ENCODE results near the gene FAM222A.

FAM222A gene

GRCh38 chr12:109762673-109763191 lies 49.1 kb downstream of the FAM222A start:
- Histone ChIP-seq H2BK12ac (ENCODE audit: low read length) (no peak overlapping the region), H3K23ac (ENCODE audit: low read depth, low read length, poor library complexity) (no peak overlapping the region), H3K4ac (ENCODE audit: low read length) (no peak overlapping the region), H3K9ac (ENCODE audit: low read depth, low read length, poor library complexity) (no peak overlapping the region), H4K8ac (ENCODE audit: low read depth, low read length) (no peak overlapping the region), H3K27ac (replicated peaks; ENCODE audit: low read length) (no peak overlapping the region), H2BK120ac (ENCODE audit: low read depth, low read length) (no peak overlapping the region), H3K79me1 (ENCODE audit: low read depth, low read length) (peaks cover 4% of the 10 kb centered on the region), H3K4me2 (ENCODE audit: insufficient read depth, low read length, poor library complexity, severe bottlenecking) (no peak overlapping the region), H3K14ac (ENCODE audit: low read length) (no peak overlapping the region), H2BK15ac (ENCODE audit: low read length) (no peak overlapping the region), H3K9me3 (replicated peaks in 1 of 2; ENCODE audit: control insufficient read depth in 2 of 2, insufficient read depth in 1 of 2, low read depth in 1 of 2, low read length in 2 of 2) (peaks cover 2 to 6% of the 10 kb centered on the region in 2 donors), H3K36me3 (replicated peaks in 1 of 2; ENCODE audit: control insufficient read depth in 2 of 2, insufficient read depth in 2 of 2, low read length in 2 of 2) (no peaks in the 10 kb centered on the region), H3K4me3 (ENCODE audit: low read length in 2 of 2) (no peak overlapping the region), H2AFZ (ENCODE audit: low read length) (no peak overlapping the region), H2AK5ac (ENCODE audit: low read depth, low read length) (no peak overlapping the region), H3K18ac (ENCODE audit: low read length) (no peak overlapping the region), H3K27me3 (ENCODE audit: control insufficient read depth in 3 of 3, insufficient read depth in 3 of 3, low read depth in 1 of 3, low read length in 3 of 3) (no peaks in the 10 kb centered on the region), H3K4me1 (ENCODE audit: control insufficient read depth in 2 of 2, insufficient read depth in 1 of 2, low read depth in 1 of 2, low read length in 2 of 2) (peaks cover 0 to 24% of the 10 kb centered on the region in 2 donors), H2BK5ac (ENCODE audit: low read length) (no peak overlapping the region), H4K91ac (ENCODE audit: low read depth, low read length, poor library complexity) (no peak overlapping the region)
- no peak for DNase-seq (ENCODE audit: low spot score)
- no CpG with 5 or more reads among the region's 2 CpGs for WGBS, 2 donors (ENCODE audit: extremely low coverage in 2 of 2, insufficient read length in 2 of 2, insufficient replicate concordance in 1 of 2)

- no peak overlapping the region for H2AK5ac ChIP-seq (ENCODE audit: low read depth, low read length)
- H3K36me3 ChIP-seq (replicated peaks in 1 of 2; ENCODE audit: control insufficient read depth in 2 of 2, insufficient read depth in 2 of 2, low read length in 2 of 2) = no peaks in the 10 kb centered on the region
- no peak overlapping the region for H3K14ac ChIP-seq (ENCODE audit: low read length)
- no peak overlapping the region for H3K18ac ChIP-seq (ENCODE audit: low read length)
- H3K4me3 ChIP-seq (ENCODE audit: low read length in 2 of 2) = no peak overlapping the region
- no peak overlapping the region for H4K91ac ChIP-seq (ENCODE audit: low read depth, low read length, poor library complexity)
- H3K23ac ChIP-seq (ENCODE audit: low read depth, low read length, poor library complexity) = no peak overlapping the region
- H3K4ac ChIP-seq (ENCODE audit: low read length) = no peak overlapping the region
- H3K4me1 ChIP-seq (ENCODE audit: control insufficient read depth in 2 of 2, insufficient read depth in 1 of 2, low read depth in 1 of 2, low read length in 2 of 2) = peaks cover 0 to 18% of the 10 kb centered on the region in 2 donors
- H2BK12ac ChIP-seq (ENCODE audit: low read length) = no peak overlapping the region
- whole genome bisulfite sequencing, 2 donors (ENCODE audit: extremely low coverage in 2 of 2, insufficient read length in 2 of 2, insufficient replicate concordance in 1 of 2) = no CpG with 5 or more reads among the region's 3 CpGs
- no peak overlapping the region for H3K27ac ChIP-seq (replicated peaks; ENCODE audit: low read length)
- no peak overlapping the region for H3K9ac ChIP-seq (ENCODE audit: low read depth, low read length, poor library complexity)
- H2AFZ ChIP-seq (ENCODE audit: low read length) = no peak overlapping the region
- no peak overlapping the region for H2BK120ac ChIP-seq (ENCODE audit: low read depth, low read length)
- H4K8ac ChIP-seq (ENCODE audit: low read depth, low read length) = no peak overlapping the region
- peaks cover 4% of the 10 kb centered on the region for H3K79me1 ChIP-seq (ENCODE audit: low read depth, low read length)
- peaks cover 2 to 6% of the 10 kb centered on the region in 2 donors for H3K9me3 ChIP-seq (replicated peaks in 1 of 2; ENCODE audit: control insufficient read depth in 2 of 2, insufficient read depth in 1 of 2, low read depth in 1 of 2, low read length in 2 of 2)
- no peaks in the 10 kb centered on the region for H3K27me3 ChIP-seq (ENCODE audit: control insufficient read depth in 3 of 3, insufficient read depth in 3 of 3, low read depth in 1 of 3, low read length in 3 of 3)
- no peak overlapping the region for H3K4me2 ChIP-seq (ENCODE audit: insufficient read depth, low read length, poor library complexity, severe bottlenecking)
- no peak overlapping the region for H2BK5ac ChIP-seq (ENCODE audit: low read length)
- no peak for DNase-seq (ENCODE audit: low spot score)
- no peak overlapping the region for H2BK15ac ChIP-seq (ENCODE audit: low read length)
Observed at GRCh38 chr12:109763201-109763841, 49.7 kb downstream of the FAM222A start.

DNA sequence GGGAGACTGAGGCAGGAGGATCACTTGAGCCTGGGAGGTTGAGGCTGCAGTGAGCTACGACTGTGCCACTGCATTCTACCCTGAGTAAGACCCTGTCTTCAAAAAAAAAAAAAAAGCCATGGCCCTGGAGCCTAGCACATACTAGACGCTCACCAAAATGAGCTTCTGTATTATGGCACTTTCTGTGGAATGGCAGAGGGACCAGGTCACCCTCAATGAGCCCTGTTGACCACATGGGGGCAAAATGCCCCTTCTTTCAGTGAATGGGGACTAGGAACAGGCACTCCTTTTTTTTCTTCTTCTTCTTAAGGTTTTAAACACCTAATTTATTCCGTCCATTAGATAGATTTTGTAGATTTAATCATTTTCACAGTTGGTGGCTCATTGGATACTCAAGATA lies 50.5 kb downstream of the FAM222A start:
- no peak overlapping the region for H3K23ac ChIP-seq (ENCODE audit: low read depth, low read length, poor library complexity)
- no peak overlapping the region for H2AK5ac ChIP-seq (ENCODE audit: low read depth, low read length)
- H3K27ac ChIP-seq (replicated peaks; ENCODE audit: low read length) = no peak overlapping the region
- no peak overlapping the region for H2BK15ac ChIP-seq (ENCODE audit: low read length)
- H2BK12ac ChIP-seq (ENCODE audit: low read length) = no peak overlapping the region
- H3K18ac ChIP-seq (ENCODE audit: low read length) = no peak overlapping the region
- WGBS, 2 donors (ENCODE audit: extremely low coverage in 2 of 2, insufficient read length in 2 of 2, insufficient replicate concordance in 1 of 2) = no CpG with 5 or more reads among the region's 3 CpGs
- peaks cover 2 to 6% of the 10 kb centered on the region in 2 donors for H3K9me3 ChIP-seq (replicated peaks in 1 of 2; ENCODE audit: control insufficient read depth in 2 of 2, insufficient read depth in 1 of 2, low read depth in 1 of 2, low read length in 2 of 2)
- DNase-seq (ENCODE audit: low spot score) = no peak
- peaks cover 0 to 1% of the 10 kb centered on the region in 2 donors for H3K36me3 ChIP-seq (replicated peaks in 1 of 2; ENCODE audit: control insufficient read depth in 2 of 2, insufficient read depth in 2 of 2, low read length in 2 of 2)
- no peak overlapping the region for H2BK5ac ChIP-seq (ENCODE audit: low read length)
- H4K8ac ChIP-seq (ENCODE audit: low read depth, low read length) = no peak overlapping the region
- no peak overlapping the region for H3K9ac ChIP-seq (ENCODE audit: low read depth, low read length, poor library complexity)
- peaks cover 0 to 11% of the 10 kb centered on the region in 2 donors for H3K4me1 ChIP-seq (ENCODE audit: control insufficient read depth in 2 of 2, insufficient read depth in 1 of 2, low read depth in 1 of 2, low read length in 2 of 2)
- H4K91ac ChIP-seq (ENCODE audit: low read depth, low read length, poor library complexity) = no peak overlapping the region
- H3K4me3 ChIP-seq (ENCODE audit: low read length in 2 of 2) = no peak overlapping the region
- H3K4me2 ChIP-seq (ENCODE audit: insufficient read depth, low read length, poor library complexity, severe bottlenecking) = no peak overlapping the region
- no peak overlapping the region for H2AFZ ChIP-seq (ENCODE audit: low read length)
- no peak overlapping the region for H2BK120ac ChIP-seq (ENCODE audit: low read depth, low read length)
- H3K27me3 ChIP-seq (ENCODE audit: control insufficient read depth in 3 of 3, insufficient read depth in 3 of 3, low read depth in 1 of 3, low read length in 3 of 3) = no peaks in the 10 kb centered on the region
- no peak overlapping the region for H3K4ac ChIP-seq (ENCODE audit: low read length)
- H3K14ac ChIP-seq (ENCODE audit: low read length) = no peak overlapping the region
- H3K79me1 ChIP-seq (ENCODE audit: low read depth, low read length) = peaks cover 2% of the 10 kb centered on the region

DNA sequence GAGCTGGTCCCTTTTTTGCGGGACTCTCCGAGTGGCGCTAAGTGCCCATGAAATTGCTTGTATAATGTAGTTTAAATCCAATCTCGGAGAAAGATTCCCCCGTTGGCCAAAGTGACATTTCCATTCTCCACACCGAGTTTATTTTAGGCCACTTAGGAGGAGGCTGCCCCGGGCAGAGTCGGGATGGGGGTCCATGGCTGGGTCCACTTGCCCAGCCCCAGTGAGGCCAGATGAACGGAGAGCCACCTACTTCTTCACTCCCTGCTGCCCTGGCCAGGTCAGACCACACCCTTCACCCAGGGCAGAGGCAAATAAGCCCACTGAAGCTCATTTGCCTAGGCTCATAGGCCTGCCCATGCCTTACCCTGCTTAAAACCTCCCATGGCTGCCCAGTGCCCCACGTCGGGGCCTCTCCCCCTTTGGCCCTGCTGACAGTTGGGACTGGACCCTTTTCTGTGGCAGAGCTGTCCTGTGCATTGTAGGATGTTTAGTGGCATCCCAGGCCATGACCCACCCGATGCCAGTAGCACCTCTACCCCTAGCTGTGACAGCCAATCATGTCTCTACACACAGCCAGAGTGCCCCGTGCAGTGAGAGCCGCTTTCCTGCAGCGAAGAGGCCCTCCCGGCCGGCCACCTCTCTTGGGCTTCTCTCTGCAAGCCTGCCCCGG lies 51.3 kb downstream of the FAM222A start:
- H2BK120ac ChIP-seq (ENCODE audit: low read depth, low read length) = no peak overlapping the region
- WGBS, 2 donors (ENCODE audit: extremely low coverage in 2 of 2, insufficient read length in 2 of 2, insufficient replicate concordance in 1 of 2) = no CpG with 5 or more reads among the region's 18 CpGs
- H3K79me1 ChIP-seq (ENCODE audit: low read depth, low read length) = peaks cover 2% of the 10 kb centered on the region
- H3K4me3 ChIP-seq (ENCODE audit: low read length in 2 of 2) = no peak overlapping the region
- H3K27ac ChIP-seq (replicated peaks; ENCODE audit: low read length) = no peak overlapping the region
- no peak overlapping the region for H2AFZ ChIP-seq (ENCODE audit: low read length)
- H3K9ac ChIP-seq (ENCODE audit: low read depth, low read length, poor library complexity) = no peak overlapping the region
- no peak overlapping the region for H2BK12ac ChIP-seq (ENCODE audit: low read length)
- no peak overlapping the region for H4K91ac ChIP-seq (ENCODE audit: low read depth, low read length, poor library complexity)
- no peak overlapping the region for H2BK15ac ChIP-seq (ENCODE audit: low read length)
- no peak overlapping the region for H3K14ac ChIP-seq (ENCODE audit: low read length)
- DNase-seq (ENCODE audit: low spot score) = no peak
- no peaks in the 10 kb centered on the region for H3K27me3 ChIP-seq (ENCODE audit: control insufficient read depth in 3 of 3, insufficient read depth in 3 of 3, low read depth in 1 of 3, low read length in 3 of 3)
- no peak overlapping the region for H2BK5ac ChIP-seq (ENCODE audit: low read length)
- no peak overlapping the region for H3K4me2 ChIP-seq (ENCODE audit: insufficient read depth, low read length, poor library complexity, severe bottlenecking)
- H4K8ac ChIP-seq (ENCODE audit: low read depth, low read length) = no peak overlapping the region
- no peak overlapping the region for H3K4ac ChIP-seq (ENCODE audit: low read length)
- no peak overlapping the region for H3K23ac ChIP-seq (ENCODE audit: low read depth, low read length, poor library complexity)
- peak overlapping the region; percentile 72 for H2AK5ac ChIP-seq (ENCODE audit: low read depth, low read length)
- peaks cover 0 to 2% of the 10 kb centered on the region in 2 donors for H3K36me3 ChIP-seq (replicated peaks in 1 of 2; ENCODE audit: control insufficient read depth in 2 of 2, insufficient read depth in 2 of 2, low read length in 2 of 2)
- peak overlapping the region; percentile 77 for H3K18ac ChIP-seq (ENCODE audit: low read length)
- H3K4me1 ChIP-seq (ENCODE audit: control insufficient read depth in 2 of 2, insufficient read depth in 1 of 2, low read depth in 1 of 2, low read length in 2 of 2) = peaks cover 0 to 5% of the 10 kb centered on the region in 2 donors
- peaks cover 2 to 6% of the 10 kb centered on the region in 2 donors for H3K9me3 ChIP-seq (replicated peaks in 1 of 2; ENCODE audit: control insufficient read depth in 2 of 2, insufficient read depth in 1 of 2, low read depth in 1 of 2, low read length in 2 of 2)
